GF-D8 (cell line): Measurements from ENCODE around the gene GRIN2C.

Experiments
- DNase-seq: peaks from one replicate; lab custom pipeline; 2025; lab: John Stamatoyannopoulos, UW

GRIN2C gene

GRCh38 chr17:74821655-74822334 lies 37.9 kb downstream of the GRIN2C start:
- no peak for DNase-seq

DNA sequence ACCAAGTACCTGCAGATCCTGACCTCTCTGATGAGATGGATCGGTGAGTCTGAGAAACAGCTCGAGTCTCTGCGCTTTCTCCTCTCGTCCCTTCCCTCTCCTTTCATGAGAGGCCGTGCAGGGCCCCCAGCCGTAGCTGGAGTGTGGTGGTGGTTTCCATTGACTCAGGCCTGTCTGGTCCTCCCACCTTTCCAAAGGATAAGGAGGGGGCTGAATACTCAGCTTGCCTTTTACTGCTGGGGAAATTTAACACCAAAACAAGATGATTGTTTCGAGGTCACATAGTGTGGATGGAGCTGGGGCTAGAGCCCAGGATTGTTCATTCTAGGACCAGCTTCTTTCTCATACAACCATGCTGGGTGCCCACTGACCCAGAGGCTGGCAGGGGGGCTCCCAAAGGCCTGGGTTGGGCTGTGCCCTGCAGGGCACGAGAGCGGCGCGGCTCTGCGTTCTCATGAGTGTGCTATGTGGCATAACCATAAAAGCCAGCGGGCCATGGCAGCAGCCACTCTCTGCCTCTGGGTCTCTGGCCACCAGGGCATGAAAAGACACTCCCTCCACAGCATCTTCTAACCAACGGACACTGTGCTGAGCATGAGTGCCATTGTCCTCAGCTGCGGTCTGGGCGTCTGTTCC lies 39.8 kb downstream of the GRIN2C start:
- no peak for DNase-seq

GRCh38 chr17:74818291-74818938 lies 41.3 kb downstream of the GRIN2C start:
- no peak for DNase-seq

GRCh38 chr17:74816905-74817620 lies 42.6 kb downstream of the GRIN2C start:
- DNase-seq, result no peak

- no peak for DNase-seq
Measured at GRCh38 chr17:74815550-74816370, 43.9 kb downstream of the GRIN2C start.

DNA sequence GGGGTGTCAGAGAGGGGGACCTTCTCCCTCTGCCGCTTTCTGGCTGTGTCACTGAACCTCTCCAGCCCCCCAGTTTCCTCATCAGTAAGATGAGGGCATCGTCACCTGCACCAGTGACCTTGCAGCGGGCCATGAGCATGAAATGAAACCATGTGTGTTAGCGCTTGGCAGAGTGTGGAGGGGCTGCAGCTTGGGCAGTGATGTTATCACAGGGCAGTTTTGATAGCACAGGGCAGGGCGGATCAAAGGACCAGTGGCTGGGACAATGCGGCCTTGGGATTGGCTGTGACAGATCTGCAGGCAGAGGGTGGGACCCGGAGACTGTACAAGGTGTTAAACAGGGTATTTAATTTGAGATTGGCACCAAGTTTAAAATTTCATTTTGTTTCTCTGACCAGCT lies 44.6 kb downstream of the GRIN2C start:
- no peak for DNase-seq

DNA sequence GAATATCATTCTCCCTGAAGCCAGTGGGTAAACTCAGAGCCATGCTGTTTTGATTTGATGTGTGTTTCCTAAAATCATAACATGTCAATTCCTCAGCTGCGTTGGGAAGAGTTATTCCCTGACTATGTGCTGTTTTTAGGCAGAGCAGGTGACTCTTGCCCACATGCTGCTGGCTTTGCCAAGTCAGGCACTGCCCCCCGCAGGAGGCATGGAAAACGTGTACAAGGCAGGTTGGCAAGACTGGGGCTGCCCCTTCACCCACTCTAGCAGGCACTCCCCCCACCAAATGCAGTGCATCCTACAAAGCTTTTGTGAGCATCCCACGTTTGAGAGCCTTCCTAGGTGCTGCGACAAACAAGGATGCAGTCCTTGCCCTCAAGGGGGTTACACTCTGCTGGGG lies 45.2 kb downstream of the GRIN2C start:
- DNase-seq, result no peak

GRCh38 chr17:74812109-74813009 lies 47.3 kb downstream of the GRIN2C start:
- DNase-seq, result no peak

DNA sequence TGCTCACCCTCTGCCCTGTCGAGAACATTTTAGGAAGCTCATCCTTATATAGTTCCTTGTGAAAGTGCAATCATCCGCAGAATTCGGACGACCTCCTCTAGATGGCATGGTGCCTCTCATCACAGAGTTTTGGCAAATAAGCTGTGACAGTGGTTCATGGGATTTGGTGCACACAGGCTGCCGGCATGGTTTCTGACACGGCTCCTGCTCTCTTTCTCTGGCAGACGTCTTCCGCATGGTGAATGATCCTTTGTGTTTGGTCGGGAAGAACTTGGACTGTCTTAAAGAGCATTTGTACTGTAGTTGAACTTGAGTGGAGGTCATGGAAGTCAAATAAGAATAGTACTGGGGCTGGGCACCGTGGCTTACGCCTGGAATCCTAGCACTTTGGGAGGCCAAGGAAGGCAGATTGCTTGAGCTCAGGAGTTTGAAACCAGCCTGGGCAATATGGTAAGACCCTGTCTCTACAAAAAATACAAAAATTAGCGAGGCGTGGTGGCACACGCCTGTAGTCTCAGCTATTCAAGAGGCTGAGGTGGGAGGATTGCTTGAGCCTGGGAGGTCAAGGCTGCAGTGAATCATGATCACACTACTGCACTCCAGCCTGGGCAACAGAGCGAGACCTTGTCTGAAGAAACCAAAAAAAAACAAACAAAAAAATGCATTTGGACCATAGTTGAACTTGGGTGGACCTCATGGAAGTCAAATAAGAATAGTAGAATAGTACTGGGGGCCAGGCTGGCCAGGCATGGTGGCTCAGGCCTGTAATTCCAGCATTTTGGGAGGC lies 48.8 kb downstream of the GRIN2C start:
- no peak for DNase-seq

DNA sequence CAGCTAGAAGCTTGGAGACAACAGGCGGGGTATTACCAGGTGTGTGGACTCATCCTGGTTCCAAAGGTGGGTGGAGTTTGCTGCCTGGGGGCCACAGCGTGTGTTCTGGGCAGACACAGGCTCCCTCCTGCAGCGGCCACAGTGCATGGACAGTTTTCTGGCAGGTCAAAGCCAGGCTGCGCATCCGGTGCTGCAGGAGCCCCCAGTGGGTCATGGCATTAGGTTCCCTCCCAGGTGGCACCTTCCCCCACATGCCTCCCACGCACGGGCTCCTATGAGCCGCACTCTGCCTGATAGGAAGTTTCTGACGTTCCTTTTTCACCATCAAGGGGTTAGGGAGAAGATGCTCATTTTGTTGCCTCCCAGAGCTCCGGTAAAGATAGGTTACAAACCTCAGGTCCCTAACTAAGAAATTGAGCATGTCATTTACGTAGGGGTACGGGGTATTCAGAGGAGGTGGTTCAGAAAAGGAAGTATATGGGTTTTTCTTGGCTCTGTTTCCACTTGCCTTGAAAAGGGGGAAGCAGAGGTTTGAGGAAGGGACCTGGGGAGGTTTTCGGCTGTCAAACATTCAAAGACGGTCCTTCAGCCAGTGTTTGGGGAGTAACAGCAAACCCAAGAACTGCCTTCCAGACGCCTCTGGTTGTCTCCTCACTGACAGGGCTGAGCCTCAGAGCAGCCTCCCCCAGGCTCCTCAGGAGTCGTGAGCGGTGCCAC lies 50.8 kb downstream of the GRIN2C start:
- no peak for DNase-seq

GRCh38 chr17:74807925-74808324 lies 51.8 kb downstream of the GRIN2C start:
- no peak for DNase-seq

DNA sequence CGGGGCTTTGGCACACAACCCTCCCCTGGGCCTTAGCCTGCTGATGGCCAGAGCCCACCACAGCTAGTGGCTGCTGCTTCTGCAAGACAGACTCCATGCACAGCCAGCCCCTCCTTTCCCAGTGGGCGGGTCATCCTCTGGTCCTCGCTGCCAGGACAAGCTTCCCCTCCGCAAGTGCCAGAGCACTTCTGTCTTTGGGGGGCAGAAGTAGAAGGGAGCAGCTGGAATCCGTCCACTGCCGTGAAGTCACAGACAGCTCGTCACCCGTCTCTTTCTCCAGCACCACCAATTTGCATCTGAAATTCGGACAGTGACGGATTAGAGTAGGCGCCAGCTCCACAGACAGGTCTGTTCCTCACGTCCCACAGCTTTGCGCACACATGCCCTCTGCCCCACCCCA lies 52.2 kb downstream of the GRIN2C start:
- no peak for DNase-seq

GRCh38 chr17:74806334-74806733 lies 53.4 kb downstream of the GRIN2C start:
- no peak for DNase-seq

GRCh38 chr17:74805591-74805991 lies 54.1 kb downstream of the GRIN2C start:
- DNase-seq, result no peak

DNA sequence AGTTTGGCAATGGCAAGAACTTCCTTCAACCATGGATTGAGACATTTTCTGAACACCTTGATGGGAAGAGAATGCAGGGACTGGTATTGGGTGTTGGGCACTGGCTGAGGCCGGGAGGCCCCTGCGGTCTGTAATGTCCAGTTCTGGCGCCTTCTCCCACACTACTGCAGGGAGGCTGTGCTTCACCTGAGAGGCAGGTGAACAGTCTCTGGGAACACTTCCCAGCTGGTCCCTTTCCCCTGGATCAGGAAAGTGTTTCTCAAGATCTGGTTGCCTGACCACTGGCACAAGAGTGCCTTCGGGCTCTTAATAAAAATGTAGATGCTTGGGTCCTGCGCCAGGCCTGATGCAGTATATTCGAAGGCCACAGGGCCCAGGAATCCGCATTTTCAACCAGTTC lies 55.0 kb downstream of the GRIN2C start:
- no peak for DNase-seq

GRCh38 chr17:74803971-74804370 lies 55.7 kb downstream of the GRIN2C start:
- DNase-seq, result no peak

DNA sequence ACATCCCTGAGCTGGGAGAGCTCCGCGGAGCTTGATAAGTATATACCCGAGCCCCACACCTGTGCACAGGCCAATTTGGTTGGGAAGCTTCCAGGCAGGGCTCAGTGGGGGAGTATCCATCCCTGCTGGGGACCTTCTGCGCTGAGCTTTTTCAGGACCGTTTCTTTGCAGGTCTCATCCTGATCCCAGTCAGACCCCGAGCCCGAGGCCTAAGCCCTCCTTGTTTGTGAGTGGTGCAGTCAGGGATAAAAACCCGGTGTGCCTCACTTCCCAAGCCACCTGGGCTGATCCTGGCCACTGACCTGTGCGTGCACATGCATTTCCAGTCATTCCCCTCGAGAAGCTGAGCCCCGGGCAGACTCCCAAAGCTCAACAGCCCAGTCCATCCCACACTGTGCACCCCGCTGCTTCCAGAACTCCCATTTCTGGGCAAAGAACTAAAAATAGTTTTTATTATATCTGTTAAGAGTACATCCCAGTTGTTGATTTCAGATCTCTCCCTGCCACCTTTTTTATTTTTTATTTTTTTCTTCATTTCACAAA lies 56.2 kb downstream of the GRIN2C start:
- DNase-seq, result no peak

GRCh38 chr17:74801896-74802295 lies 57.8 kb downstream of the GRIN2C start:
- no peak for DNase-seq

DNA sequence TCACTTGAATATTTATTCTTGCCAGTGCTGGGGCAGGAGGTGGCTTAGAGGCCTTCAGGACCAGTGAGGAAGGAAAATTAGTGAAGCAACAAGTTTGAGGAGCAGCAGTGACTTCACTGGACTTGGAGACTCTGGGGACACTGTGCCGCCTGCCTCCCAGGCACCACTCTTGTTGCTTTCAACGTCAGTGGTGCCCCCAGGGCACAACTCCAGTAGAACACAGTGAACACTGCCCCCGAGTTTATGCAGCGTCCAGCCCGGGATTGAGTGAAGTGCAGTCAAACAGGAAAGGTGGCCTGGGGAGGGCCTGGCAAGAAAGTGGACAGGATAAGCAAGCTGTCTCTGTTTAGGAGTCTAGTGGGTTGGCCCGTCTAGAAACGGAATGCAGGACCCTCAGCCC lies 59.2 kb downstream of the GRIN2C start:
- DNase-seq, result no peak
